Astrocyte (in vitro differentiated cells and primary cell): ENCODE measurements around the gene PKP3. TPM values are rescaled to one million over a fixed set of nuclear protein-coding genes. Genes with fewer than 3 reads are reported as not detected.

Source experiments
- DNase-seq: peaks from one replicate; pipeline ENCODE4 v3.0.0-alpha.2; 2010; ENCODE audit warnings: low read depth
- FAIRE-seq: peaks from 2 replicates; lab custom pipeline; 2011; peaks lifted over from hg19 to GRCh38; lab: Jason Lieb, UNC
- H2AFZ ChIP-seq: 2 replicates; pipeline ENCODE4 v1.6.0; 2012; ENCODE audit warnings: low read depth, low read length, inconsistent platforms
- H3K27ac ChIP-seq: 2 replicates; pipeline ENCODE4 v1.5.1; 2011; ENCODE audit warnings: low read depth, low read length, inconsistent platforms
- H3K27me3 ChIP-seq: 2 replicates; pipeline ENCODE4 v1.6.0; 2011; ENCODE audit warnings: low read length, inconsistent platforms; ENCODE audit not compliant: insufficient read depth
- H3K36me3 ChIP-seq: 2 replicates; pipeline ENCODE4 v1.5.1; 2011; ENCODE audit warnings: low read length, inconsistent platforms; ENCODE audit not compliant: insufficient read depth
- H3K4me1 ChIP-seq: 2 replicates; pipeline ENCODE4 v1.5.1; 2011; ENCODE audit warnings: low read length, inconsistent platforms; ENCODE audit not compliant: insufficient read depth
- H3K4me2 ChIP-seq: 2 replicates; pipeline ENCODE4 v1.6.0; 2012; ENCODE audit warnings: low read length, inconsistent platforms
- H3K4me3 ChIP-seq: 2 replicates; pipeline ENCODE4 v1.5.1; 2011; ENCODE audit warnings: low read depth, mild to moderate bottlenecking, low read length, inconsistent platforms; ENCODE audit not compliant: insufficient read depth
- H3K79me2 ChIP-seq: 2 replicates; pipeline ENCODE4 v1.6.0; 2012; ENCODE audit warnings: mild to moderate bottlenecking, low read length, inconsistent platforms; ENCODE audit not compliant: insufficient read depth
- H3K9ac ChIP-seq: 2 replicates; pipeline ENCODE4 v1.6.0; 2012; ENCODE audit warnings: mild to moderate bottlenecking, low read length, inconsistent platforms
- H3K9me3 ChIP-seq: 2 replicates; pipeline ENCODE4 v1.5.1; 2012; ENCODE audit warnings: low read depth, mild to moderate bottlenecking, low read length, inconsistent platforms; ENCODE audit not compliant: insufficient read depth
- H4K20me1 ChIP-seq: 2 replicates; pipeline ENCODE4 v1.6.0; 2012; ENCODE audit warnings: low read length, inconsistent platforms; ENCODE audit not compliant: insufficient read depth
- H3K27ac Mint-ChIP-seq: one replicate; pipeline ENCODE4 v1.8.0; 2021; ENCODE audit warnings: mild to moderate bottlenecking, mixed read lengths; ENCODE audit not compliant: unreplicated experiment
- H3K27me3 Mint-ChIP-seq: one replicate; pipeline ENCODE4 v1.8.0; 2021; ENCODE audit warnings: low read depth, mixed read lengths; ENCODE audit not compliant: unreplicated experiment
- H3K36me3 Mint-ChIP-seq: one replicate; pipeline ENCODE4 v1.8.0; 2021; ENCODE audit warnings: low read depth, mixed read lengths; ENCODE audit not compliant: unreplicated experiment
- H3K4me1 Mint-ChIP-seq: one replicate; pipeline ENCODE4 v1.8.0; 2021; ENCODE audit warnings: low read depth, mixed read lengths; ENCODE audit not compliant: unreplicated experiment
- H3K4me3 Mint-ChIP-seq: one replicate; pipeline ENCODE4 v1.8.0; 2021; ENCODE audit warnings: mild to moderate bottlenecking, moderate library complexity, mixed read lengths; ENCODE audit not compliant: unreplicated experiment
- H3K9me3 Mint-ChIP-seq: one replicate; pipeline ENCODE4 v1.8.0; 2021; ENCODE audit warnings: mild to moderate bottlenecking, mixed read lengths; ENCODE audit not compliant: unreplicated experiment
- CTCF ChIP-seq: IDR thresholded peaks from 2 replicates; pipeline ENCODE4 v1.5.1; 2011; ENCODE audit warnings: low read depth, mild to moderate bottlenecking, inconsistent platforms, low read length, moderate library complexity; ENCODE audit not compliant: insufficient read depth
- EZH2 ChIP-seq: IDR thresholded peaks from 2 replicates; pipeline ENCODE4 v1.6.1; 2012; ENCODE audit warnings: mild to moderate bottlenecking, low read length, inconsistent platforms; ENCODE audit not compliant: insufficient read depth
- total RNA-seq: library from RNA; stranded (reverse); gene quantifications from 2 replicates; pipeline ENCODE4 v1.2.1, GENCODE V29; 2021

The PKP3 gene
- total RNA-seq, 1 donor from 2014 or later, result 2.1 TPM

GRCh38 chr11:445765-446588 is 52.0 kb downstream of the PKP3 start:
- no peak overlapping the region for H3K4me3 ChIP-seq
- H3K9me3 ChIP-seq, result no peaks in the 10 kb centered on the region
- peaks cover 13% of the 10 kb centered on the region for H3K79me2 ChIP-seq
- H3K4me3 Mint-ChIP-seq, result peak overlapping the region; percentile 54
- H3K36me3 ChIP-seq, result no peaks in the 10 kb centered on the region
- TF ChIP-seq CTCF, result no peak
- TF ChIP-seq EZH2, result no peak
- no peak overlapping the region for H3K27ac ChIP-seq
- no peaks in the 10 kb centered on the region for H3K9me3 Mint-ChIP-seq
- H3K36me3 Mint-ChIP-seq, result peaks cover 2% of the 10 kb centered on the region
- H3K4me2 ChIP-seq, result no peak overlapping the region
- no peaks in the 10 kb centered on the region for H3K27me3 ChIP-seq
- no peak for FAIRE-seq
- no peak overlapping the region for H3K27ac Mint-ChIP-seq
- no peak overlapping the region for H2AFZ ChIP-seq
- peaks cover 6% of the 10 kb centered on the region for H3K4me1 Mint-ChIP-seq
- DNase-seq, result no peak
- H3K27me3 Mint-ChIP-seq, result no peaks in the 10 kb centered on the region
- H3K9ac ChIP-seq, result no peak overlapping the region
- H3K4me1 ChIP-seq, result peaks cover 6% of the 10 kb centered on the region
- peaks cover 2% of the 10 kb centered on the region for H4K20me1 ChIP-seq

GRCh38 chr11:446891-447290 is 52.9 kb downstream of the PKP3 start:
- Mint-ChIP-seq H3K9me3 (no peaks in the 10 kb centered on the region), H3K27me3 (no peaks in the 10 kb centered on the region), H3K36me3 (peaks cover 2% of the 10 kb centered on the region), H3K4me3 (no peak overlapping the region), H3K27ac (no peak overlapping the region), H3K4me1 (peaks cover 10% of the 10 kb centered on the region)
- Histone ChIP-seq H3K27ac (no peak overlapping the region), H3K36me3 (no peaks in the 10 kb centered on the region), H3K79me2 (peaks cover 22% of the 10 kb centered on the region), H3K4me1 (peaks cover 12% of the 10 kb centered on the region), H3K4me3 (no peak overlapping the region), H3K9ac (no peak overlapping the region), H3K4me2 (no peak overlapping the region), H4K20me1 (peaks cover 11% of the 10 kb centered on the region), H3K9me3 (no peaks in the 10 kb centered on the region), H3K27me3 (no peaks in the 10 kb centered on the region), H2AFZ (no peak overlapping the region)
- no peak for FAIRE-seq
- no peak for DNase-seq
- no peak for TF ChIP-seq CTCF
- no peak for TF ChIP-seq EZH2
